RKO (cell line): ENCODE results near the gene ADAMTS13.
"Not testable (repeated sequence)": the region's sequence is repeated elsewhere in the genome, so short reads cannot be mapped to it uniquely, and the experiment has no call there.

Experiments used
- DNase-seq: peaks from one replicate; pipeline ENCODE4 v3.0.0-alpha.2; 2016; ENCODE audit warnings: low spot score

ADAMTS13 gene

DNA sequence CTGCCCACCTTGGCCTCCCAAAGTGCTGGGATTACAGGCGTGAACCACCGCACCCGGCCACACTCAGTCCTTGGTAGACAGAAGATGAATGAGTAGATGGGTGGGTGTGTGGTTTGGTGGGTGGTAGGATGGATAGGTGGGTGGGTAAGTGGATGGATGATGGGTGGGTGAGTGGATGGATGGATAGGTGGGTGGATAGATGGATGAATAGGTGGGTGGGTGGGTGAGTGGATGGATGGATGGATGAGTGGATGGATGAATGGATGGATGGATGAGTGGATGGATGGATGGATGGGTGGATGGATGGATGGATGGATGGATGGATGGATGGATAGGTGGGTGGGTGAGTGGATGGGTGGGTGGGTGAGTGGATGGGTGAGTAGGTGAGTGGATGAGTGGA lies 29.9 kb upstream of the ADAMTS13 start:
- DNase-seq = not testable (repeated sequence)

DNA sequence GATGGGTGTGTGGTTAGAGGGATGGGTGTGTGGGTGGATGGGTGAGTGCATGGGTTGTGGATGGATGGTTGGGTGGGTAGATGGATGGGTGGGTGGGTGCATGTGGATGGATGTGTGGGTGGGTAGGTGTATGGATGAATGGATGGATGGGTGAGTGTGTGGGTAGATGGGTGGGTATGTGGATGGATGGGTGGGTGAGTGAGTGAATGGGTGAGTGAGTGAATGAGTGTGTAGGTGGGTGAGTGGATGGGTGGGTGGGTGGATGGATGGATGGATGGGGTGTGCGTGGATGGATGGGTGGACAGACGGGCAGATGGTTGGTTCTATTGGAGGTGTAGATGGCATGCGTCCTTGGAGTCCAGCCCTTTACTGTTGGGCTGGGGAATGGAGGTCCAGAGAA lies 28.8 kb upstream of the ADAMTS13 start:
- no peak for DNase-seq

DNA sequence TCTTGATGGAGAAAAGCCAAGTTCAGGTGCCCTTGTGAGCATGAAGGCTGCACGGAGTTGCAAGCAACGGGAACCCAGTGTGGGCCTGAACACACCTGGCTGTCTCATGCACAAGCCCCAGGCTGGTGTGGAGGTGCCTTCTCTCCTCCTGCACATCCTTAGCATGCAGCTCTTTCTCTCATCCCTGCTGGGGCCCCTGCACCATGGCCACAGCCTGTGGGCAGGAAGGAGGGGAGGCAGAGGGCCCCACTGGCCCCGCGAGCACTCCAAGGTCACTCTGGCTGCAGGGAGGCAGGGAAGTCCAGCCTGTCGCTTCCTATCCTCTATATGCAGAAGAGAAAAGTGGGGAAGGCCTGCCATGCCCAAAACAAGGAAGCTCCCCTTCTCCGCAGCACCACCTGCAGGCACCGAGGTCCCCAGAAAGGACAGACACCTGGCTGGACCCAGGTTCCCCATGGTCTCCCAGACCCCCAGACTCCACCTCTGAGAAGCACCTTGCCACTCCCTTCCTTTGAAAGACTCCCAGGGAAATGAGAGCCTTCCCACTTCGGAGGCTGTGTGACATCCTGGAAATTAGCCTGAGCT lies 27.4 kb upstream of the ADAMTS13 start:
- DNase-seq = no peak

DNA sequence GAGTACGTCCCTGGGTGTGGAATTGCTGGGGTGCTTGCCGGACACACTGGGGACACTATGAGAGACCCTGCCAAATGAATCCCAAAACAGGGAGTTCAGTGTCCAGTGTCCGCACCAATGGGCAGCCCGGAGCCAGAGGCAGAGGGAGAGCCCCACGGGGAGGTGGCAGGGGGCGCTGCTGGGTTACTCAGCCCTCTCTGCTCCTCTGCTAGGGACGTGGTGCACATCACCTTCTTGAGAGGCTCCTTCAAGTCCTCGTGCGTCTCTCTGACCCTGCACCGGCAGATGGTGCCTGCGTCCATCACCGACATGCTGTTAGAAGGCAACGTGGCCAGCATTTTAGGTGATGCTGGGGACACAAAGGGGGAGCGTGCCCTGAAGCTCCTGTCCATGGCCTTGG lies 25.2 kb upstream of the ADAMTS13 start:
- DNase-seq = no peak

DNA sequence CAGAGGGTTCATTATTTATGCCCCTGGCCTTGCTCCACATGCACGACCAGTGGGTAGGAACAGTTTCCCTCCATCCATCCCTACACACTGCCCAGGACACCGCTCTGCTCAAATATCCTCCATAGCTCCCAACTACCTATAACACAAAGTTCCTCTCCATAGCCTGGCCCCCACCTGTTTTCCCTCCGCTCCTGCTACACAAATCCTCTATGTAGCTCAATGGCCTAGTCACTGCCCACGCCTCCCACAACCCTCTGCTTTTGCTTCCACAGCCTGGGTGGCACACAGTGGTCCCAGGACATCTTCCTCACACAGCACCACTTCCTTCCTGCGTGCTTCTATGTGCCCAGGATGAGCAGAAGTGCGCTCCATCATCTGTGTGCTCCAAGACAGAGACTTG lies 24.8 kb upstream of the ADAMTS13 start:
- no peak for DNase-seq

DNA sequence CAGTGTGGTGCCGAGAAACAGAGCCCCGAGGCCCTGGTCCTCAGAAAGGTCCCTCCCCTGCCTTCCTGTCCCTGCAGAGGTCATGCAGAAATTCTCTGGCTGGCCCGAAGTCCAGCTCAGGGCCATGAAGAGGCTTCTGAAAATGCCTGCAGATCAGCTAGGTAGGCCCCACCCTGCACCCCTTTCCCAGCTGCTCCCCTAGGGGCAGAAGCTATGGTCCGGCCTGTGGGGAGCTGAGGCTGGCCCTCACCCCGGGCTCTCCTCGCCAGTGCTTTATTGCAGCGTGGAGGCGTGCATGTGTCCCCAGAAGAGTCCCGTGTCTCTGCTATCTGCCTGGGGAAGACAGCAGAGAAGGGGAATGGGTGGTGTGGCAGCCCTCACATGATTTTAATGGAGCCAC lies 24.3 kb upstream of the ADAMTS13 start:
- no peak for DNase-seq

DNA sequence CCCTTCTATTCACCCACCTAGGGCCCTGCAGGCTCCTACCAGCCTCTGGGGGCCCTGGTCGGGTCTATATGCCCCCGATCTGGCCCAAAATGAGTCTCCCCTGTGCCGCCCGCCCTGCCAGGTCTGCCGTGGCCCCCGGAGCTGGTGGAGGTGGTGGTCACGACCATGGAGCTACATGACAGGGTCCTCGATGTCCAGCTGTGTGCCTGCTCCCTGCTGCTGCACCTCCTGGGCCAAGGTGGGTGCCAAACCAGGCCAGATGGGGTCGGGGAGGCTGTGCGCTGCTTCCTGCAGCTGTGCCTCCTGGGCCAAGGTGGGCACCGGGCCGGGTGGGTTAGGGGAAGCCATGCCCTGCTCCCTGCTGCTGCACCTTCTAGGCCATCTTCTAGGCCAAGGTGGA lies 21.9 kb upstream of the ADAMTS13 start:
- no peak for DNase-seq

DNA sequence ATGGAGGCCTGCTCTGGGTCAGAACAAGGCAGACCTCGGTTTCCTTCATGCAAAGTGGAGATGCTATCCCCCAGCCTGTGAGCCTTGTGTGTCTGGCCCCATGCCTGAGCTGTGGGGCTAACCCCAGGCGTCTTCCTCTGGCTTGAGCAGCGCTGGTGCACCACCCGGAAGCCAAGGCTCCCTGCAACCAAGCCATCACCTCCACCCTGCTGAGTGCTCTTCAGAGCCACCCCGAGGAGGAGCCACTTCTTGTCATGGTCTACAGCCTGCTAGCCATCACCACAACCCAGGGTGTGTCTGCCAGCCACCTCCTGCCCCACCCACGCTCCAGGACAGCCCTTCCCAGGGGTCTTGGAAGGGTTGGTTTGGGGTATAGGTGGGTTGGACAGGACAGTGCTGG lies 20.6 kb upstream of the ADAMTS13 start:
- no peak for DNase-seq

DNA sequence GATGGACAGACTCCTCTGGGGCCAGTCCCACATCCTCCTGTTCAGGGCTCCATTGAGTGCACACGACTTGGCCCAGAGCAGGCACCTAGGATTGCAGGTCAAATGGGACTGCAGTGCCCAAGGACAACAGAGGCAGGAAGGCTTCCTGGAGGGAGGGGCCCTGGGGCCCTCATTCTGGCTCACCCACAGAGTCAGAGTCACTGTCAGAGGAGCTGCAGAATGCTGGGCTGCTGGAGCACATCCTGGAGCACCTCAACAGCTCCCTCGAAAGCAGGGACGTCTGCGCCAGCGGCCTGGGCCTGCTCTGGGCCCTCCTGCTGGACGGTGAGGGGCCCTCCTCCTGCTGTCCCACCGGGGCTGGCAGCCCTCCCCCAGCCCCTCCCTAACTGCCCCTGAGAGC lies 19.5 kb upstream of the ADAMTS13 start:
- DNase-seq = no peak

DNA sequence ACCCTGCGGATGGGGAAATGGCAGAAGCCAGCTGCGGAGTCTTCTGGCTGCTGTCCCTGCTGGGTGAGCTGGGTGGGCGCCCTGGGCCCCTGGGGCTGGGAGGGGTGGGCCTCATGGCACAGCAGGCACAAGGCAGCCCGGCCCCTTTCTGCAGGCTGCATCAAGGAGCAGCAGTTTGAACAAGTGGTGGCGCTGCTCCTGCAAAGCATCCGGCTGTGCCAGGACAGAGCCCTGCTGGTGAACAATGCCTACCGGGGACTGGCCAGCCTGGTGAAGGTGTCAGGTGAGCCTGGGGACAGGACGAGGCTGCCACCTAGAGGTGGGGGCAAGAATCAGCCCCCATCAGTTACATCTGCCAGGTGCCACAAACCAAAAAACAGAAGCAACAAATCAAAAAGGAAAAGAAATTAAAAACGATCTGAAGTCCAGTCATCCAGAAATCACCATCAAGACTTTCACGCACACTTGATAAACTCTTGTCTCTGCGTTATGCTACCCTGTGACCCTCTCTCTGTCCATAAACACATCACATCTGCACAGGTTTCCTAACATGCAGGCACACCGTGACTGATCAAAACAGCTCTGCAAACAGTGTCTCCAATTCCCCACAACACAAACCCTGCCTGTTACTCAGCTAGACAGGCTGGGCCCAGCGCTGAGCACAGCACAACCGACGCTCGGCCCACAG lies 18.3 kb upstream of the ADAMTS13 start:
- DNase-seq = no peak

DNA sequence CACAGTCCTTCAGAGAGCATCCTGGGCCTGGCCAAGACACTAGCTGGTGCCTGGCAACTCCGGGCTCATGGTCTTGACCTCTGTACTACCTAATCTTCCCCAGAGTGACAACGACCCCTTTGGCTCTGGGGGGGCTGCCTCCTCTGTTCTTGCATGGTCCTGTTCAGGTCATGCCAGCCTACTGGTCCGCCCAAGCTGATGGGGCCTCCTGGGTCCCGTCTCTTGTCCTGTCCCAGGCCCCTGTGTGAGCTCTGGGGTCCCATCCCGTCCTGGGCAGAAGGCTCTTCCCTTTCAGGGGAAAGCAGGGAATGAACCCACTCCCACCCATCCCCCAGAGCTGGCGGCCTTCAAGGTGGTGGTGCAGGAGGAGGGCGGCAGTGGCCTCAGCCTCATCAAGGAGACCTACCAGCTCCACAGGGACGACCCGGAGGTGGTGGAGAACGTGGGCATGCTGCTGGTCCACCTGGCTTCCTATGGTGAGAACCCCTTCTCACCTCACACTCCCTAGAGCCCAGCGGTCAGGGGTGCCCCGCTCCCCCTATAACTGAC lies 17.6 kb upstream of the ADAMTS13 start:
- no peak for DNase-seq

DNA sequence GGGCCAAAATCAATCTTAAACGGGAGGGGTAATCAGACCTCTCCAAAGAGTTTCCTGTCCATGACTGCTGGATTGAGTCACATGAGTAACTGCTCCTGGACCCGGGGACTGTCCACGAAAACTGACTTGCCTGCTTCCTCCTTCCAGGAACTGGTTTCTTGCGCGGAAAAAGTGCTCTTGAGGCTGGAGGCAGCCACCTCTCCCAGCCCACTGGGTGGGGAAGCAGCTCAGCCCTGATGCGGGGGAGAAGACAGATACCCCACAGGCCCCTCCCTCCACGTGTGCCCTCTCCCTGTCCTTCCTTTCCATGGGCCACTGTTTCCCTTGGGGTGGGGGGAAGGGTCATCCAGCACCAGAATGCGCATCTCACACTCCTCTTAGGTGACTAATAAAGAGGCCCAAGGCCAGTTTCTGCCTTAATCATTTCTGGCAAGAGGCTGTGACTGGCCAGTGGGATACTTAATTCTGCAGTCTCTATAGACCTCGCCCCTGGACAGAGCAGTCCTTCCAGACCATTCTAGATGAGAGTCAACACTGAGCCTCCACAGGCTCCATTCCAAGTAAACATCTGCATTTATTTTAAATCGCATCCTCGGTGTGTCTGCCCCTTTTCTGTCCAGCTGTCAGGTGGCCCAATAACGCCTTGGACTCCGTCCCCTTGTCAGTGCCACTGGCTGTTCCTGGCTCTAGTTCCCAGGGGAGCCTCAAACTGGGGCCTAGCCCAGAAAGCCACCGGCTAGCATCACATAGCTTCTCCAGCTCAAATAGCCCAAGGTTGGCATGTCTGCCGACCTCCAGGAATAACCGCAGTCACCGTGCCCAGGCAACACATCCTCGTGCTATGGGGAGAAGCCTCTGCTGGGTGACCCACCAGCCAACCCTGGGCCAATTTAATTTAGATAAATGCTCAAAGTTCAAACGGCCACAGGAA lies 16.4 kb upstream of the ADAMTS13 start:
- peak; percentile 43 for DNase-seq

DNA sequence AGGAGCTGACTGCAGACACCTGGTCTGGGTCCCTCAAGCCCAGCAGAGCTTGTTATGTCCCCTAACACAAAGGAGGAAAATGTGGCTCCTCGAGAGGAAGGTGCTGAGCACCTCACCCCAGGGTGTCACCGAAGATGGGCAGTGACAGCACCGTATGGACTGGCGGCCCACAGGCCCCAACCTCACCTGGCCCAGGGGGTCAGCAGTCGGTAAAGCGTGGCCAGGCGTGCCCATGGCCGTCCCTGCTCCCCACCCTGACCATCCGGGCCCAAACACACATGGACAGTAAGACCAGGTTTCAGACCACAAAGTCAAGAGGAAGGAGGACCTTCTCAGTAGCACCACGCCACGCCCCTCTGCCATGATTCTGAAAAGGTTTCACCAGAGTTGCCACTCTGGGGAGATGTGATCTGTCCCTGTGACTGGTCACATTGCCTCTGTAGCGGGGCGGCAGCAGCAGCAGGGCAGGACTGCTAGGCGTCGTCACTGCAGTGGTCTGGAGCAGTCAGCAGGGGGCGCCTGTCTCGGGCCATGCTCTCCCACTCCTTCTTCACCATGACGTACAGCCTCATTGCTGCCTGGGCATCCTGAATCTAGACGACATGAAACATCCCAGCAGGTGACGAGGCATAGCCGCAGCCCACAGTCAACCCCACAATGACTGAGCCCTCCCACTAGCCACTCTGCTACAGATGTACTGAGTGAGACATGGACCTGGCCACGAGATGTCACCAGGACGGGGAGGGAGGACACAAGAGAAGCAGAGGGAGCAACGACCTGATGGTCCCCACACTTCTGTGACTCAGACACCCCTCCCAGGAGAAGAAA lies 15.5 kb upstream of the ADAMTS13 start:
- DNase-seq = peak; percentile 78

DNA sequence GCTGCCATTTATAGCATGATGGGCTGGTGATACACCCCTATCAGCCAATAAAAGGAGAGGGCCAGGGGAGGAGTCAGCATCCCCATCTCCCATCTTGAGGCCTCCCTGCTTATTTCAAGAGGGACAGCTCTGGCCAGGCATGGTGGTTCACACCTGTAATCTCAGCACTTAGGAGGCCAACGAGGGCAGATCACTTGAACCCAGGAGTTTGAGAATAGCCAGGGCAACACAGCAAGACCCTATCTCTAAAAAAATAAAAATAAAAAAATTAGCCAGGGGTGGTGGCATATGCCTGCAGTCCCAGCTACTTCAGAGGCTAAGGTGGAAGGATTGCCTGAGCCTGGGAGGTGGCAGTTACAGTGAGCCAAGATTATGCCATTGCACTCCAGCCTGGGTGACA lies 14.1 kb upstream of the ADAMTS13 start:
- no peak for DNase-seq

DNA sequence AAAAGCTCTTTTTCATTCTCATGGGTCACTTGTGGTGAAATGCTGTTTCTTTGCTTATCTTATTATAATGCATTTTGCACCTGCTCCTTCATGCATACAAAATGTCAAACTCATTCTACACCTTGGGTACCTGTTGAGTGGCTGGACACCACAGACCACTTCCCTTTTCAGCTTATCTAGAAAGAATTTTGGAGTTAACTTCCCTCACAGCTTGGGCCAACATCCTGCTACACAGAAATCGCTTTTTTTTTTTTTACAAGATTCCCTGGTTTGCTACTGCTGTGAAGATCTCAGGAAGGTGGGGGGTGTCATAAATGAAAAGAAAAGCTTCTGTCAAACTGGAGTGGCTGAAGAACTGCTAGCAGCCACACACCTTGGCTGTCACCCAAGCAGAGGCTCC lies 7.0 kb upstream of the ADAMTS13 start:
- DNase-seq = no peak

DNA sequence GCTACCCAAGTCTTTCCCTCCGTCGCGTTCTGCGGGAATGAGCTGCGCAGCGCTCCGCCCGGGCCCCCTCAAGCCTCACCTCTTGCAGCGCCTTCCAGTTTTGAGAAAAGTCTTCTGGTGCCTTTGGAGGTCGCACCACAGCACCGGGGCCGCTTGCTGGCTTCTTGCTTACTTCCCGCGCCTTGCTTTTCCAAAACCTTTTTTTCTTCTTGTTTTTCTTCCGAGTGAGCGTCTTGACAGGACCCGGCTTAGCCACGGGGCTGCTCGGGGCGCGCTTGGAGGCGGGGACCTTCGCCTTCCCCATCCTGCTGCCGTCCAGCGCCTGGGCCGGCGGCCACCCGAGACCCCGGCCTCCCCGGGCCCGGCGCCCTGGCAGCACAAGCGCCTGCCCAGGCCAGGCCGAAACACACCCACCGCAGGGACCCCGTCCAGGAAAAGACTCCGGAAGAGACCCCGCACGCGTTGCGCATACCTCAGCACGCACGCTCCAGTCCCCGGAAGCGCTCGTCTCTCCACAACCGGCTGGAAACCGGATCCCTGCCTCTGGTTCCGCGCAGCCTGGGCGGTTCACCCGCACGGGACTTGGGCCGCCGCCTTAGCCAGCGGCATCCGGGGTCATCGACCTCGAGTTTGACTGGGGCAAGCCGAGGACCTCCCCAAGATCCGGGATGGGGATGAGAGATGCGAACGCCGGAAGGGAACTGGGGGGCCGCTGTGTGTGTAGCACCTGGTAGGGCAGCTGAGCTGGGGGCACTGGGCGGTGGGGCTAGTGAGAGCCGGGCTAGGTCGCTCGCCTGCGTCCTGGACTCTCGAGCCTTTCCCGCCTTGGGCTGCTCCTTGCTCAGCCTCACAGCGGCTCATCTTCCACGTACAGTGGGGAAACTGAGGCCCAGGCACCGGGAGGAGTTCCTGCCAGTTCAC lies 4.4 kb upstream of the ADAMTS13 start, which contains the start of gene REXO4:
Gene REXO4 (minus strand): TSS at position 470 of the 921 bp plus-strand sequence. CDS start 166 bp downstream, at position 304.
- DNase-seq = peak; percentile 97

DNA sequence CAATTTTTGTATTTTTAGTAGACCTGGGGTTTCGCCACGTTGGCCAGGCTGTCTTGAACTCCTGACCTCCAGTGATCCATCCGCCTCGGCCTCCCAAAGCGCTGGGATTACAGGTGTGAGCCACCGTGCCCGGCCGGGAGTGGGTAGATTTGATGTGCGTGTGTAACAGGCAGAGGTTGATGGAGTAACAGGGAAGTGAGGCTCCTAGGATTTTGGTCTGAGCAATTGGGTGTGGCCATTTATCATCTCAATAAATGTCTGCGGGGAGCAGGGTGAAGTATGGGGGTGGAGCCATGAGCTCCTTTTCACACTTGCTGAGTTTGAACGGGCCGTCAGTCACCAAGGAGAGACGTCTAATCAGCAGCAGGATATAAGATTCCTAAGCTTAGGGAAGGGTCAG lies 3.2 kb upstream of the ADAMTS13 start:
- peak; percentile 85 for DNase-seq

DNA sequence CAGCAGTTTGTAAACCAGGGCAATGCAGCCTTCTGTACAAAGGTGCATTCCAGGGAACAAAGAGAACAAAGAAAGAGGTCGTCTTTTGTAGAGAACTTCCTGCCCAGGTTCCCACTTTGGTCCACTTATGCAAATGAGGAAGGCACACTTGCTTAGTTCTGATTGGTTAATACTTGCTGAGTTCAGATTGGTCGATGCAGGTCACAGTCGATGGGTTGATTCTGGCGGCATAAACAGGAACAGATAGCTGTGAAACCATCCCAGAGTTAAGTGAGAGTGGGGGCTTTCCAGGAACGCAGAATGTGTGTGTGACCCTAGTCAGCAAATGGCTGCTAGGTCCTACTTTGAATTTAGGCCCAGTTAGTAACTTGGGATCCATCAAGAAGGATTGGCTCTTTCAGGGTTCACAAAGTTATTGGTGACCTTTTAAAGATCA lies 1.8 kb upstream of the ADAMTS13 start:
- DNase-seq = no peak

DNA sequence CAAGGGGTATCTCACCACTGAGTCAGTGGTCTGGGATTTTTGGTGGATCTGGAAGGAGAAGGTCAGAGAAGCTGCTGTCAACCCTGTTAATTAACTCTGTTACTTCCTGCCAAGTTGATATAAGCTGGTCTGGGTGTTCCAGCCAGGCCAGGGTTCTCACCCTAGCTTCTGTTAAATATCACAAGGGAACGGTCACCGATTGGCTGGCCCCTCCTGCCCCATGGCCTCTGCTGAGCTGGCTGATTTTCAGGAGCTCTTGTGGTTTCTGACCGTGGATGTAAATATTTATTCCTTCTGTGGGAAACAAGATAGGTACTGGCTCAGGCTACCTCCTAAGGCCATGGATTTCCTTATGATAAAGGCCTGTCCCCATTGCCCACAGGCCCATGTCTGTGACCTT lies 1.0 kb downstream of the ADAMTS13 start:
- DNase-seq = no peak

DNA sequence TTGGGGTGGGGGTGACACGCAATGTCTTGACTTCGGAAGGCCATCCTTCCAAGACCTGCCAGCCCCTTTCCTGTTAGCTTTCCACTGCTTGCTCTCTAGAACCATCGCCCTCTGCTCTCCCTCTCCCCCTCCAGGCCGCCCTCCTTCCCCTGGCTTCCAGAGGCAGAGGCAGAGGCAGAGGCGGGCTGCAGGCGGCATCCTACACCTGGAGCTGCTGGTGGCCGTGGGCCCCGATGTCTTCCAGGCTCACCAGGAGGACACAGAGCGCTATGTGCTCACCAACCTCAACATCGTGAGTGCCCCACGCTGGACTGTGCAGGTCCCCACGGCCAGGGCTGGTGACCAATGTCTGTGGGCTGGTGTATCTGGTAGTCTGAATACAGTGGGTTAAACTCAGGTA lies 2.0 kb downstream of the ADAMTS13 start:
- no peak for DNase-seq
